Globus pallidus (tissue), 1 donor: ENCODE data around the gene HYDIN.

ENCODE experiments used
- DNase-seq: peaks from one replicate; pipeline ENCODE4 v3.0.0-alpha.2; 2015; ENCODE audit warnings: low spot score

Gene HYDIN

GRCh38 chr16:70786020-70786755 lies 444.3 kb downstream of the HYDIN start:
- no peak for DNase-seq

GRCh38 chr16:70784692-70785555 lies 445.6 kb downstream of the HYDIN start:
- DNase-seq: no peak

GRCh38 chr16:70782237-70782636 lies 448.3 kb downstream of the HYDIN start:
- DNase-seq: no peak

GRCh38 chr16:70781800-70782199 lies 448.7 kb downstream of the HYDIN start:
- no peak for DNase-seq

GRCh38 chr16:70780546-70780945 lies 450.0 kb downstream of the HYDIN start:
- no peak for DNase-seq

- no peak for DNase-seq
Measured at GRCh38 chr16:70779361-70779760, 451.2 kb downstream of the HYDIN start.

- no peak for DNase-seq
Measured at GRCh38 chr16:70778901-70779309, 451.6 kb downstream of the HYDIN start.

- DNase-seq: no peak
Measured at GRCh38 chr16:70777973-70778406, 452.5 kb downstream of the HYDIN start.

GRCh38 chr16:70777496-70777895 lies 453.0 kb downstream of the HYDIN start:
- DNase-seq: no peak

- no peak for DNase-seq
Measured at GRCh38 chr16:70775399-70775798, 455.1 kb downstream of the HYDIN start.

GRCh38 chr16:70774261-70774660 lies 456.3 kb downstream of the HYDIN start:
- DNase-seq: no peak

GRCh38 chr16:70772493-70772892 lies 458.0 kb downstream of the HYDIN start:
- DNase-seq: no peak

GRCh38 chr16:70770626-70771552 lies 459.6 kb downstream of the HYDIN start:
- DNase-seq: no peak

- DNase-seq: no peak
Measured at GRCh38 chr16:70770291-70770625, 460.3 kb downstream of the HYDIN start.

- no peak for DNase-seq
Measured at GRCh38 chr16:70769761-70770160, 460.8 kb downstream of the HYDIN start.

- DNase-seq: no peak
Measured at GRCh38 chr16:70769131-70769530, 461.4 kb downstream of the HYDIN start.

- DNase-seq: no peak
Measured at GRCh38 chr16:70768203-70768580, 462.3 kb downstream of the HYDIN start.

GRCh38 chr16:70767377-70768202 lies 462.9 kb downstream of the HYDIN start:
- no peak for DNase-seq

GRCh38 chr16:70766658-70767057 lies 463.9 kb downstream of the HYDIN start:
- DNase-seq: no peak

GRCh38 chr16:70766176-70766575 lies 464.3 kb downstream of the HYDIN start:
- DNase-seq: no peak

- DNase-seq: no peak
Measured at GRCh38 chr16:70765491-70765890, 465.0 kb downstream of the HYDIN start.
